Umbilical cord (tissue), 2 donors: ENCODE measurements around the gene FNDC3B. TPM values are rescaled to one million over a fixed set of nuclear protein-coding genes. Genes with fewer than 3 reads are reported as not detected.
A peak's percentile ranks its signal among the peaks of the same experiment; 100 is the strongest.

Experiments
- DNase-seq: peaks from one replicate; pipeline ENCODE4 v3.0.0-alpha.2; 2015; ENCODE audit warnings: low spot score
- total RNA-seq: library from RNA; depleted of rRNA; stranded (reverse); fragments of >200 nt; gene quantifications from one replicate; pipeline ENCODE4 v1.2.3, GENCODE V29; 2014; ENCODE audit warnings: low replicate concordance; ENCODE audit not compliant: insufficient read depth

Gene FNDC3B
- total RNA-seq, 1 donor from 2014 or later = 266 TPM

GRCh38 chr3:172073262-172073915, 34.0 kb downstream of the FNDC3B start:
- no peak for DNase-seq

- no peak for DNase-seq
Observed at GRCh38 chr3:172074032-172074431, 34.7 kb downstream of the FNDC3B start.

DNA sequence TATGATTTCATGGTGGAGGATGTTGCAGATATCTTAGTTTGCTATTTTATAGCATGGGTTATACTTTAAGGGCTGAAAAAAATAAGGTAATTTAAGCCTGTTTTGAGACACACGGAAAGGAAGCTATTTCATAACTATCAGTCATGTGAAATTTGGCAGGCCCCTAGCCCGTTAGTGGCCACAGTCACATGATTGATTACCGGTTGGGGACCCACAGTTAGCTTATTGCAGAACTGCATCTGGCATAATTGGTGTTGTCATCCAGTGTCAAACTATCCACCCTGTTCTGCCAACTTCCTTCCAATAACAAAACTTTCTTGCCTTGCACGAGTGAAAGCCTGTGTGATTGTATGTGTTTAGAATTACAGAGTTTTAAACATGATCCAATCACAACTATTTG, 35.2 kb downstream of the FNDC3B start:
- no peak for DNase-seq

GRCh38 chr3:172076212-172076611, 36.8 kb downstream of the FNDC3B start:
- no peak for DNase-seq

DNA sequence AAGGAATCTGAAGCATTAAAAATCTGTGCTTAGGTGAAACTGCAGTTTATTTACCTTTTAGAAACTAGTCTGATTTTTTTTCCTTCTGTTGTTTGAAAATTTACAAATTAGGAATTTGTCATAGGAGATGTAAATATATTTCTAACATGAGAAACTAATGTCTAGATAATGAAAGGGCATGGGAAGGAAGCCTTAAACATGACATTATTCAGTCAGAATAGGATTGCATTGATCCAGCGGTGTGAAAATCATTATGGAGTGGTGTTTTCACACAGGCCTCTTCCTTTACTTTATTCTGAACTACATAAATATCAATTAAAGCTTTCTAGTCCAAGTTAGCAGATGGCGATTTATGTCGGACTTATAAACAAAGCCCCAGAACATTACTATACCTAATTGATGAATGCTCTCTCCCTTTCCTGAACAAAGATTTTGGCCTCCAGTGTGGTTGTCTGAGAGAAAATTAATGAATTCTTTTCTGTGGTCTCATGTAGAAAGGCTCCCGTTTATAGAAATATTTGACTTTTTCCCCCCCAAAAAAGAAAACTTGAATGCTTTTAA, 37.9 kb downstream of the FNDC3B start:
- no peak for DNase-seq

- no peak for DNase-seq
Observed at GRCh38 chr3:172078244-172078643, 38.9 kb downstream of the FNDC3B start.

DNA sequence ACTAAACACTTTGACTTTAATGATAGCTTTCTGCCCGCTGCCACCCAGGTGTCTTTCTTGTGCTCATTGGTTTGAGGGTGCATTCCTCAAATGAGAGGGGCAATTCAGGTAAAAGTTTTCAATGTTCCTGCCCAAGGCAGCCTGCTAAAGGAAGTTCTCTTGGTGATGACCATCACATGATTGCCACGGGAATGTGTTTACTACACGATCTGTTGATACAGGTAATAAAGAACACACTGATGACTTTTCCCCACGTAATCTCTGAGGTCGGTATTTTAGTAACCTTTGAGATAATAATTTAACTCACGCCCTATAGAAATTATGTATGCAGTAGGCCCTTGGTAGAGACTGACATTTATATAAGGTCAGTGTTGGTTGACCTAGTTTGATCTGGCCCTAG, 39.3 kb downstream of the FNDC3B start:
- DNase-seq = no peak

DNA sequence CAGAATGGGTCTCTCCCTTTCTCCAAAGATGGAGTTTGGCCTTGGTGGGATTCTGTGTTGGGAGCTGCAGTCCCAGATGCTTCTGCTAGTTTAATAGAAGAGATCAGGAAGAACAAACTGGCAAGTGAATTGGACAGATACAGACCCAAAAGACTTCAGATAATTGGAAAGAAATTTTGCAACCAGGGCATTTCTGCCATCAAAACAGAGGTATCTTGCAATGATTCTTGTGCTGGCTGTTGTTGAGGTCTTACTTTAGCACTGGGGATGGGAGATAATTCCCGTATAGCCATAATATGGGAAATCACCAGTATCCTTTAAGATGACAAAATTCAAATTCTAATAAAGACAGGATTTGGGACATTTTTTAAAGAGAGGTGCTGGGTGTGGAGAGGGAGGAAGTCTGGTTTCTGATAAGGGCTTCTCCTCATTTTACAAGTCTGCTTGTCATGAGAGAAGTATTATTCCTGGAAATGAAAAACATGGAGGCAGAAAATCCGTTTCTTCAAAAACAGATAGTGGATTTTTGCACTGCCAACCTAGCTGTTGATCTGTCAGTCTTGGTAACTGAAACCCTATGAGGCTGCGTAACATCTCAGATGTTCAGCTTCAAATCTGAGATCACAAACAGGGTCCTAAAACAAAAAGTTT, 40.1 kb downstream of the FNDC3B start:
- no peak for DNase-seq

GRCh38 chr3:172080503-172080902, 41.1 kb downstream of the FNDC3B start:
- no peak for DNase-seq

GRCh38 chr3:172082269-172082668, 42.9 kb downstream of the FNDC3B start:
- peak; percentile 62 for DNase-seq

- DNase-seq = no peak
Observed at GRCh38 chr3:172082820-172083513, 43.6 kb downstream of the FNDC3B start.

- no peak for DNase-seq
Observed at GRCh38 chr3:172083995-172084409, 44.6 kb downstream of the FNDC3B start.

- DNase-seq = no peak
Observed at GRCh38 chr3:172084871-172085556, 45.6 kb downstream of the FNDC3B start.

DNA sequence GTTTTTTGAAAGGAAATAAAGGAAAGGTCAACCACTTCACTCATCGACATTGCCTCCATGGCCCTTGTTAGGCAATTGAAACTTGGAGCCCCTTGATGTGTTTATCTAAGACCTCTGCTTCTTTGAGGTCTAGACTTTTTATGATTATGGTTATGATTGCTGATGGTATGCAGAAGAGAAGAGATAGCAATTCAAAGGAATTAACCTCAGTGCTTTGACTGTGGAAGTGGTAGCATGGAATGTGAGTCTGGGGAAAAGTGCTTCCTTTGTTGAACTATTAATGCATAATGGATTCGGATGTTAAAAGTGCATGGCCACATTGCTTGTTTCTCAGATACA, 46.1 kb downstream of the FNDC3B start:
- DNase-seq = no peak

DNA sequence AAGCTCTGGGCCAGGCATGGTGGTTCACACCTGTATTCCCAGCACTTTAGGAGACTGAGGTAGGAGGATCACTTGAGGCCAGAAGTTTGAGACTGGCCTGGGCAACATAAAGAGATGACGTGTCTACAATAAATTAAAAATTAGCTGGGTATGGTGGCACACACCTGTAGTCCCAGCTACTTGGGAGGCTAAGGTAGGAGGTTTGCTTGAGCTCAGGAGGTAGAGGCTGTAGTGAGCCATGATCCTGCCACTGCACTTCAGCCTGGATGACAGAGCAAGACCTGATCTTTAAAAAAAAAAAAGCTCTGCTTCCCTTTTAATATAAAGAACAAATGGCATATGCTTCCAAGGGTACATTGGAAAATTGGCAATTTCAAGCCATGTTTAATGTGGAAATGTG, 46.7 kb downstream of the FNDC3B start:
- DNase-seq = no peak

DNA sequence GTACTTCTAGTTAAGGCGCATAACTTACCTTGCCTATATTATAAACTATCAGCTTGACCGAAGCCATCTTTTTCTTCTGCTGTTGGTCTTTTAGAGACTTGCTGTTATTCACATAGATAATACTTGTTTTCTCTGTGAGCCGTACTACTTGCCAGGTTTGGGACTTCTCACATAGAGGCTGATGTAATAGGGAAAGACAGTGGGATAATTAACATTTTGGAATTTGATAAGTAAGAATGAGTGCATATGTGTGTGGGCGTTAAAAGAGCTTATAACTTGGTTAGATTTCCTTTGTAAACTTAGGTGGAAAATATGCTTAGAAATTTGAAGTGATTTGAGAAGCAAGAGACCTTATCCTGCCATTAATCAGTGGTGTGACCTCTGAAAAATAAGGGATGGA, 47.8 kb downstream of the FNDC3B start:
- no peak for DNase-seq

GRCh38 chr3:172087602-172088580, 48.5 kb downstream of the FNDC3B start:
- DNase-seq = no peak

DNA sequence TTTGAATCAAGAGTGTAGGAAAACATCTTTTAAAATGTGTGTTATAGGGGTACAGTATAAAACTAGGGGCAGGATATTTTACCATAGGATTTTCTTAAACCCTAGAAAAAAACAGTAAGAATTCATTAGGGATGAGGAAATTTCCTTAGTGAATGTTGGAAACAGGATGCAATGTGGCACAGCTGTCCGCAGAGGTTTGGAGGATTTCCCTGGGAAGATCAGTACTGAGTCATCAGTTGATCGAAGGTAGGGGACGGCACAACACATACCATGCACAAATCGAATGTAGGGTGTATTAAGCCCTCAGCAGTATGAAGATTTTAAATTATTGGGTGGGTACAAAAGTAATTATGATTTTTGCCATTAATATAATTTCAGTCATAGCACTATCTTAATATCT, 49.9 kb downstream of the FNDC3B start:
- DNase-seq = no peak

- no peak for DNase-seq
Observed at GRCh38 chr3:172090035-172090434, 50.7 kb downstream of the FNDC3B start.

DNA sequence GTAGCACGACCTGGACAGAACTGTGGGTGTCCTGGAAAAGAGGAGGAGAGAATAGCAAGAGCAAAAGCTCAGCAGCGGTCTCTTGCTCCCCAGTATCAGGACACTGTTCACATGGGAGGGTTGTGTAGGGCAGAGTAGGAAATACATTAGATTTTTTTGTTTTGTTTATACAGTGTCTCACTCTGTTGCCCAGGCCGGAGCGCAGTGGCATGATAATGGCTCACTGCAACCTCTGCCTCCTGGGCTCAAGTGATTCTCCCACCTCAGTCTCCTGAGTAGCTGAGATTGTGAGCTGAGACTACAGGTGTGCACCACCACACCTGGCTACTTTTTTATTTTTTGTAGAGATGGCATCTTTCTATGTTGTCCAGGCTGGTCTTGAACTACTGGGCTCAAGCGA, 53.3 kb downstream of the FNDC3B start:
- DNase-seq = no peak
